Bronchial epithelial cell (primary cell): ENCODE measurements around the gene KIAA0232. TPM values are rescaled to one million over a fixed set of nuclear protein-coding genes. Genes with fewer than 3 reads are reported as not detected.
"Not testable (repeated sequence)": the region's sequence is repeated elsewhere in the genome, so short reads cannot be mapped to it uniquely, and the experiment has no call there.

Experiments
- DNase-seq: peaks from one replicate; pipeline ENCODE4 v3.0.0-alpha.2; 2010; ENCODE audit warnings: low read depth
- FAIRE-seq: peaks from 2 replicates; lab custom pipeline; 2011; peaks lifted over from hg19 to GRCh38; lab: Jason Lieb, UNC
- H3K27me3 ChIP-seq: 2 replicates; pipeline ENCODE4 v1.5.1; 2011; ENCODE audit warnings: low read length; ENCODE audit not compliant: control insufficient read depth, insufficient read depth
- H3K36me3 ChIP-seq: 2 replicates; pipeline ENCODE4 v1.5.1; 2011; ENCODE audit warnings: low read length; ENCODE audit not compliant: control insufficient read depth, insufficient read depth
- H3K4me3 ChIP-seq: 2 replicates; pipeline ENCODE4 v1.5.1; 2011; ENCODE audit warnings: mild to moderate bottlenecking, low read depth, low read length, control low read depth
- CTCF ChIP-seq: IDR thresholded peaks from 2 replicates; pipeline ENCODE4 v1.5.1; 2011; ENCODE audit warnings: mild to moderate bottlenecking, moderate library complexity, low read length, control low read depth, inconsistent platforms; ENCODE audit not compliant: insufficient read depth, severe bottlenecking
- total RNA-seq: library from RNA; depleted of rRNA; stranded (reverse); fragments of >200 nt; gene quantifications from 2 replicates; pipeline ENCODE4 v1.2.1, GENCODE V29; 2014

Gene KIAA0232
- total RNA-seq, 1 donor from 2014 or later = 20.5 TPM

- FAIRE-seq = no peak
- H3K27me3 ChIP-seq = no peaks in the 10 kb centered on the region
- no peak overlapping the region for H3K4me3 ChIP-seq
- no peak for TF ChIP-seq CTCF
- DNase-seq = peak; percentile 79
- peaks cover 8% of the 10 kb centered on the region for H3K36me3 ChIP-seq
Measured at GRCh38 chr4:6834867-6835266, 52.3 kb downstream of the KIAA0232 start.

GRCh38 chr4:6835616-6836015, 53.1 kb downstream of the KIAA0232 start:
- H3K27me3 ChIP-seq, H3K36me3 ChIP-seq, FAIRE-seq, H3K4me3 ChIP-seq, DNase-seq: not testable (repeated sequence)

DNA sequence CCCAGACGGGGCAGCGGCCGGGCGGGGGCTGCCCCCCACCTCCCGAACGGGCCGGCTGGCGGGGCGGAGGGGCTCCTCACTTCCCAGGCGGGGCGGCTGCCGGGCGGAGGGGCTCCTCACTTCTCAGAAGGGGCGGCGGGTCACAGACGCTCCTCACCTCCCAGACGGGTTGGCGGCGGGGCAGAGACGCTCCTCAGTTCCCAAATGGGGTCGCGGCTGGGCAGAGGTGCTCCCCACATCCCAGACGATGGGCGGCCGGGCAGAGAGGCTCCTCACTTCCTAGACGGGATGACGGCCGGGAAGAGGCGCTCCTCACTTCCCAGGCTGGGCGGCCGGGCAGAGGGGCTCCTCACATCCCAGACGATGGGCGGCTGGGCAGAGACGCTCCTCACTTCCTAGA, 54.6 kb downstream of the KIAA0232 start:
- H3K36me3 ChIP-seq, FAIRE-seq, DNase-seq, H3K27me3 ChIP-seq, H3K4me3 ChIP-seq: not testable (repeated sequence)

GRCh38 chr4:6839579-6839978, 57.1 kb downstream of the KIAA0232 start:
- no peaks in the 10 kb centered on the region for H3K36me3 ChIP-seq
- FAIRE-seq (no peak), DNase-seq (no peak)
- no peak for TF ChIP-seq CTCF
- H3K27me3 ChIP-seq = no peaks in the 10 kb centered on the region
- H3K4me3 ChIP-seq = no peak overlapping the region

- no peaks in the 10 kb centered on the region for H3K27me3 ChIP-seq
- no peak for TF ChIP-seq CTCF
- H3K4me3 ChIP-seq = no peak overlapping the region
- no peak for FAIRE-seq
- no peaks in the 10 kb centered on the region for H3K36me3 ChIP-seq
- no peak for DNase-seq
Measured at GRCh38 chr4:6840062-6840976, 57.8 kb downstream of the KIAA0232 start.

- FAIRE-seq (no peak), DNase-seq (no peak)
- Histone ChIP-seq H3K36me3 (peaks cover 5% of the 10 kb centered on the region), H3K27me3 (no peaks in the 10 kb centered on the region), H3K4me3 (no peak overlapping the region)
- TF ChIP-seq CTCF = no peak
Measured at GRCh38 chr4:6845027-6845426, 62.5 kb downstream of the KIAA0232 start.
